ENCODE results near the gene SLCO4C1. TPM values are rescaled to one million over a fixed set of nuclear protein-coding genes. Genes with fewer than 3 reads are reported as not detected.
A peak's percentile ranks its signal among the peaks of the same experiment; 100 is the strongest.

Gene SLCO4C1
- total RNA-seq, 1 donor from 2014 or later: 0.09 TPM

DNA sequence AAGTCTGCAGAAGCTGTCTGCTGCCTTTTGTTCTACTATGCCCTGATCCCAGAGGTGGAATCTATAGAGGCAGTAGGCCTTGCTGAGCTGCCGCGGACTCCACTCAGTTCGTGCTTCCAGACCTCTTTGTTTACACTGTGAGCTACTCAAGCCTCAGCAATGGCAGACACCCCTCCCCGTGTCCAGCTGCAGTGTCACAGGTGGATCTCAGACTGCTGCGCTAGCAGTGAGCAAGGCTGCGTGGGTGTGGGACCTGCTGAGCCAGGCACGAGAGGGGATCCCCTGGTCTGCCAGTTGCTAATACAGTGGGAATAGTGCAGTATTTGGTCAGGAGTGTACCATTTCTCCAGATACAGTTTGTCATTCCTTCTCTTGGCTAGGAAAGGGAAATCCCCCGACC is 99.6 kb downstream of the SLCO4C1 start:
- peaks cover 1% of the 10 kb centered on the region for H3K36me3 Mint-ChIP-seq
- Histone ChIP-seq H3K9me3 (ENCODE audit: low read depth) (no peaks in the 10 kb centered on the region), H2AFZ (replicated peaks) (peak overlapping the region; percentile 50), H3K9ac (no peak overlapping the region), H3K27ac (no peak overlapping the region), H3K27me3 (no peaks in the 10 kb centered on the region), H3K4me3 (no peak overlapping the region), H3K36me3 (no peaks in the 10 kb centered on the region), H3K4me1 (no peaks in the 10 kb centered on the region), H3K4me2 (no peak overlapping the region), H3K79me2 (ENCODE audit: low read depth) (no peaks in the 10 kb centered on the region), H4K20me1 (ENCODE audit: low read depth) (no peaks in the 10 kb centered on the region), H3F3A (ENCODE audit: low read depth) (no peaks in the 10 kb centered on the region)
- peak; percentile 15 for DNase-seq (ENCODE audit: low spot score)
- H3K27me3 Mint-ChIP-seq (ENCODE audit: insufficient read depth, low read depth): no peaks in the 10 kb centered on the region
- H3K27ac Mint-ChIP-seq: no peak overlapping the region
- H3K9me3 Mint-ChIP-seq: peaks cover 2% of the 10 kb centered on the region
- no peak overlapping the region for H3K4me3 Mint-ChIP-seq
- TF ChIP-seq EZH2 (IDR thresholded peaks at IDR 0.05): no peak
- TF ChIP-seq EZH2phosphoT487 (IDR thresholded peaks at IDR 0.05): no peak
- no peak for TF ChIP-seq CTCF (IDR thresholded peaks at IDR 0.05)
- H3K4me1 Mint-ChIP-seq: no peaks in the 10 kb centered on the region

Other genes with a start within 250 kb of the SLCO4C1 start
- 0.51 and 2.1 TPM in 2 replicates for gene SLCO6A1, start 202.7 kb upstream of the SLCO4C1 start, total RNA-seq (ENCODE audit: low replicate concordance)